ENCODE measurements around the gene FCAMR. TPM values are rescaled to one million over a fixed set of nuclear protein-coding genes. Genes with fewer than 3 reads are reported as not detected.

Gene FCAMR
- polyA plus RNA-seq, 1 donor (not counting 4 experiments of a cell fraction or from before 2014, with no cell fraction given) = not detected

- Histone ChIP-seq H3K4me2 (ENCODE audit: control insufficient read depth, extremely low read depth, insufficient read depth, low read depth, low read length) (no peak overlapping the region), H4K20me1 (ENCODE audit: control insufficient read depth, extremely low read depth, insufficient read depth, low read length) (no peaks in the 10 kb centered on the region), H3K27me3 (ENCODE audit: control insufficient read depth, extremely low read depth, insufficient read depth, low read length) (peaks cover 2% of the 10 kb centered on the region), H2AFZ (ENCODE audit: control insufficient read depth, low read length) (no peak overlapping the region), H3K9ac (ENCODE audit: control insufficient read depth, extremely low read depth, insufficient read depth, low read length) (no peak overlapping the region), H3K27ac (ENCODE audit: control insufficient read depth, insufficient read depth, low read length) (no peak overlapping the region), H3K4me3 (ENCODE audit: control insufficient read depth in 2 of 3, extremely low read depth in 1 of 3, insufficient read depth in 2 of 3, low read depth in 1 of 3, low read length in 3 of 3) (no peak overlapping the region), H3K4me1 (ENCODE audit: control insufficient read depth, extremely low read depth, insufficient read depth, low read length) (peaks cover 9% of the 10 kb centered on the region), H3K79me2 (ENCODE audit: control insufficient read depth, insufficient read depth, low read length) (no peaks in the 10 kb centered on the region), H3K9me1 (ENCODE audit: control insufficient read depth, extremely low read depth, insufficient read depth, low read length) (no peaks in the 10 kb centered on the region), H3K36me3 (ENCODE audit: control insufficient read depth in 2 of 2, extremely low read depth in 1 of 2, insufficient read depth in 2 of 2, low read length in 2 of 2) (no peaks in the 10 kb centered on the region), H3K9me3 (ENCODE audit: control insufficient read depth, low read depth, low read length) (no peaks in the 10 kb centered on the region)
- DNase-seq (ENCODE audit: low read depth, low spot score) (no peak), FAIRE-seq (no peak)
- dilution Hi-C loops (cut with MboI; ENCODE audit: extremely low pct_ligation_motif_present, low sequenced_read_pairs) = no loop called here
- TF ChIP-seq CTCF (optimal IDR thresholded peaks at IDR 0.05 in 1 of 3, IDR thresholded peaks at IDR 0.05 in 1 of 3, conservative IDR thresholded peaks at IDR 0.05 in 1 of 3; ENCODE audit: extremely low read depth in 1 of 3, insufficient read depth in 2 of 3, low read length in 3 of 3) (no peak), EZH2 (IDR thresholded peaks at IDR 0.05; ENCODE audit: low read length) (no peak)
Observed at GRCh38 chr1:206963119-206963712, 7.0 kb downstream of the FCAMR start.

- TF ChIP-seq EZH2 (IDR thresholded peaks at IDR 0.05; ENCODE audit: low read length) = no peak
- no peak for TF ChIP-seq CTCF (optimal IDR thresholded peaks at IDR 0.05 in 1 of 3, IDR thresholded peaks at IDR 0.05 in 1 of 3, conservative IDR thresholded peaks at IDR 0.05 in 1 of 3; ENCODE audit: extremely low read depth in 1 of 3, insufficient read depth in 2 of 3, low read length in 3 of 3)
- H3K9ac ChIP-seq (ENCODE audit: control insufficient read depth, extremely low read depth, insufficient read depth, low read length) = no peak overlapping the region
- H3K4me1 ChIP-seq (ENCODE audit: control insufficient read depth, extremely low read depth, insufficient read depth, low read length) = peaks cover 9% of the 10 kb centered on the region
- H3K27ac ChIP-seq (ENCODE audit: control insufficient read depth, insufficient read depth, low read length) = no peak overlapping the region
- FAIRE-seq (no peak), DNase-seq (ENCODE audit: low read depth, low spot score) (no peak)
- H4K20me1 ChIP-seq (ENCODE audit: control insufficient read depth, extremely low read depth, insufficient read depth, low read length) = no peaks in the 10 kb centered on the region
- H3K4me3 ChIP-seq (ENCODE audit: control insufficient read depth in 2 of 3, extremely low read depth in 1 of 3, insufficient read depth in 2 of 3, low read depth in 1 of 3, low read length in 3 of 3) = no peak overlapping the region
- H2AFZ ChIP-seq (ENCODE audit: control insufficient read depth, low read length) = no peak overlapping the region
- dilution Hi-C loops (cut with MboI; ENCODE audit: extremely low pct_ligation_motif_present, low sequenced_read_pairs) = no loop called here
- no peaks in the 10 kb centered on the region for H3K79me2 ChIP-seq (ENCODE audit: control insufficient read depth, insufficient read depth, low read length)
- no peaks in the 10 kb centered on the region for H3K9me1 ChIP-seq (ENCODE audit: control insufficient read depth, extremely low read depth, insufficient read depth, low read length)
- H3K9me3 ChIP-seq (ENCODE audit: control insufficient read depth, low read depth, low read length) = no peaks in the 10 kb centered on the region
- H3K4me2 ChIP-seq (ENCODE audit: control insufficient read depth, extremely low read depth, insufficient read depth, low read depth, low read length) = no peak overlapping the region
- no peaks in the 10 kb centered on the region for H3K36me3 ChIP-seq (ENCODE audit: control insufficient read depth in 2 of 2, extremely low read depth in 1 of 2, insufficient read depth in 2 of 2, low read length in 2 of 2)
- peaks cover 2% of the 10 kb centered on the region for H3K27me3 ChIP-seq (ENCODE audit: control insufficient read depth, extremely low read depth, insufficient read depth, low read length)
Observed at GRCh38 chr1:206962272-206962671, 8.0 kb downstream of the FCAMR start.

All from keratinocyte (primary cell).